HEK293 (cell line): ENCODE results near the gene SIRT7.

Experiments
- CTCF ChIA-PET: fragments of 350-600 bp; formaldehyde crosslinking; extraction: SDS; loops from one replicate; lab custom pipeline; 2021; ENCODE audit warnings: antibody characterized with exemption; lab: Yijun Ruan, JAX
- POLR2A ChIA-PET: fragments of 300-600 bp; formaldehyde crosslinking; extraction: SDS; loops from one replicate; lab custom pipeline; 2020; ENCODE audit warnings: antibody characterized with exemption, inconsistent platforms; lab: Yijun Ruan, JAX
- H3K27ac ChIP-seq: fragments of 200-500 bp; sonication (Bioruptor generic); 2 replicates; pipeline ENCODE4 v1.5.1; 2014; ENCODE audit warnings: low read depth, low read length, control low read depth, inconsistent platforms; ENCODE audit errors: extremely low read depth
- H3K36me3 ChIP-seq, 2 experiments: fragments of 200-500 bp in 1 of 2; sonication (Bioruptor generic) in 1 of 2; 1 replicate in 1 of 2; 2 replicates in 1 of 2; pipeline ENCODE4 v1.5.1; 2014 to 2017; ENCODE audit warnings: inconsistent platforms in 2 of 2, low read length in 2 of 2; ENCODE audit not compliant: control insufficient read depth in 2 of 2, insufficient read depth in 1 of 2
- H3K4me1 ChIP-seq: fragments of 200-500 bp; sonication (Bioruptor generic); 2 replicates; pipeline ENCODE4 v1.5.1; 2014; ENCODE audit warnings: mild to moderate bottlenecking, low read length, inconsistent platforms; ENCODE audit not compliant: control insufficient read depth, insufficient read depth
- H3K4me3 ChIP-seq: 2 replicates; pipeline ENCODE4 v1.5.1; 2011; ENCODE audit warnings: low read depth, mild to moderate bottlenecking, control low read depth, low read length, moderate library complexity
- H3K9me3 ChIP-seq: fragments of 200-500 bp; sonication (Bioruptor generic); 2 replicates; pipeline ENCODE4 v1.5.1; 2014; ENCODE audit warnings: low read depth, low read length, inconsistent platforms; ENCODE audit not compliant: control insufficient read depth, insufficient read depth
- EGR2 ChIP-seq: fragments of 450-650 bp; formaldehyde crosslinking; IDR thresholded peaks from 2 replicates; pipeline ENCODE4 v1.5.1; 2016; ENCODE audit warnings: low read depth, missing biosample characterization, missing genetic modification characterization
- GLIS2 ChIP-seq: fragments of 450-650 bp; formaldehyde crosslinking; IDR thresholded peaks from 2 replicates; pipeline ENCODE4 v1.5.1; 2016; ENCODE audit warnings: missing biosample characterization, missing genetic modification characterization
- SP7 ChIP-seq: fragments of 450-650 bp; formaldehyde crosslinking; IDR thresholded peaks from 2 replicates; pipeline ENCODE4 v1.5.1; 2016; ENCODE audit warnings: missing biosample characterization, missing genetic modification characterization
- TRIM28 ChIP-seq: IDR thresholded peaks from 2 replicates; pipeline ENCODE4 v1.6.1; 2011; ENCODE audit warnings: low read length, control low read depth, borderline replicate concordance
- ZBTB48 ChIP-seq: fragments of 450-650 bp; formaldehyde crosslinking; IDR thresholded peaks from 2 replicates; pipeline ENCODE4 v1.5.1; 2016; ENCODE audit warnings: missing biosample characterization, missing genetic modification characterization
- ZBTB8A ChIP-seq: fragments of 450-650 bp; formaldehyde crosslinking; IDR thresholded peaks from 2 replicates; pipeline ENCODE4 v1.5.1; 2016; ENCODE audit warnings: missing biosample characterization, missing genetic modification characterization
- ZIC2 ChIP-seq: fragments of 450-650 bp; formaldehyde crosslinking; IDR thresholded peaks from 2 replicates; pipeline ENCODE4 v1.5.1; 2016; ENCODE audit warnings: missing biosample characterization, missing genetic modification characterization
- ZNF132 ChIP-seq: fragments of 450-650 bp; formaldehyde crosslinking; IDR thresholded peaks from 2 replicates; pipeline ENCODE4 v1.5.1; 2017; ENCODE audit warnings: missing biosample characterization, missing genetic modification characterization, borderline replicate concordance
- ZNF140 ChIP-seq: fragments of 450-650 bp; formaldehyde crosslinking; IDR thresholded peaks from 2 replicates; pipeline ENCODE4 v1.5.1; 2016; ENCODE audit warnings: missing biosample characterization, missing genetic modification characterization
- ZNF169 ChIP-seq: fragments of 450-650 bp; formaldehyde crosslinking; IDR thresholded peaks from 2 replicates; pipeline ENCODE4 v1.5.1; 2016; ENCODE audit warnings: missing biosample characterization, missing genetic modification characterization
- ZNF239 ChIP-seq: fragments of 450-650 bp; formaldehyde crosslinking; IDR thresholded peaks from 2 replicates; pipeline ENCODE4 v1.5.1; 2016; ENCODE audit warnings: missing biosample characterization, missing genetic modification characterization
- ZNF292 ChIP-seq: fragments of 450-650 bp; formaldehyde crosslinking; IDR thresholded peaks from 2 replicates; pipeline ENCODE4 v1.5.1; 2016; ENCODE audit warnings: low read depth, missing biosample characterization, missing genetic modification characterization, borderline replicate concordance
- ZNF561 ChIP-seq: fragments of 450-650 bp; IDR thresholded peaks from 2 replicates; pipeline ENCODE4 v1.5.1; 2018; ENCODE audit warnings: missing biosample characterization, missing genetic modification characterization, borderline replicate concordance
- ZNF624 ChIP-seq: fragments of 450-650 bp; formaldehyde crosslinking; IDR thresholded peaks from 2 replicates; pipeline ENCODE4 v1.5.1; 2017; ENCODE audit warnings: missing biosample characterization, missing genetic modification characterization
- ZNF654 ChIP-seq: fragments of 450-650 bp; formaldehyde crosslinking; IDR thresholded peaks from 2 replicates; pipeline ENCODE4 v1.5.1; 2016; ENCODE audit warnings: low read depth, missing biosample characterization, missing genetic modification characterization
- ZNF701 ChIP-seq: fragments of 450-650 bp; formaldehyde crosslinking; IDR thresholded peaks from 2 replicates; pipeline ENCODE4 v1.5.1; 2016; ENCODE audit warnings: missing biosample characterization, missing genetic modification characterization
- ZNF791 ChIP-seq: fragments of 450-650 bp; formaldehyde crosslinking; IDR thresholded peaks from 2 replicates; pipeline ENCODE4 v1.5.1; 2016; ENCODE audit warnings: missing biosample characterization, missing genetic modification characterization
- ZNF792 ChIP-seq: fragments of 450-650 bp; formaldehyde crosslinking; IDR thresholded peaks from 2 replicates; pipeline ENCODE4 v1.5.1; 2016; ENCODE audit warnings: missing biosample characterization, missing genetic modification characterization
- TF ChIP-seq, protein P1 (sequence below): fragments of 450-650 bp; formaldehyde crosslinking; IDR thresholded peaks from 2 replicates; pipeline ENCODE4 v1.5.1; 2017; ENCODE audit warnings: missing biosample characterization, missing genetic modification characterization
- TF ChIP-seq, protein P2 (sequence below): fragments of 450-650 bp; formaldehyde crosslinking; IDR thresholded peaks from 2 replicates; pipeline ENCODE4 v1.5.1; 2016; ENCODE audit warnings: missing biosample characterization, missing genetic modification characterization
- TF ChIP-seq, protein P3 (sequence below): fragments of 450-650 bp; formaldehyde crosslinking; IDR thresholded peaks from 2 replicates; pipeline ENCODE4 v1.5.1; 2016; ENCODE audit warnings: missing biosample characterization, missing genetic modification characterization, low read depth

The SIRT7 gene

DNA sequence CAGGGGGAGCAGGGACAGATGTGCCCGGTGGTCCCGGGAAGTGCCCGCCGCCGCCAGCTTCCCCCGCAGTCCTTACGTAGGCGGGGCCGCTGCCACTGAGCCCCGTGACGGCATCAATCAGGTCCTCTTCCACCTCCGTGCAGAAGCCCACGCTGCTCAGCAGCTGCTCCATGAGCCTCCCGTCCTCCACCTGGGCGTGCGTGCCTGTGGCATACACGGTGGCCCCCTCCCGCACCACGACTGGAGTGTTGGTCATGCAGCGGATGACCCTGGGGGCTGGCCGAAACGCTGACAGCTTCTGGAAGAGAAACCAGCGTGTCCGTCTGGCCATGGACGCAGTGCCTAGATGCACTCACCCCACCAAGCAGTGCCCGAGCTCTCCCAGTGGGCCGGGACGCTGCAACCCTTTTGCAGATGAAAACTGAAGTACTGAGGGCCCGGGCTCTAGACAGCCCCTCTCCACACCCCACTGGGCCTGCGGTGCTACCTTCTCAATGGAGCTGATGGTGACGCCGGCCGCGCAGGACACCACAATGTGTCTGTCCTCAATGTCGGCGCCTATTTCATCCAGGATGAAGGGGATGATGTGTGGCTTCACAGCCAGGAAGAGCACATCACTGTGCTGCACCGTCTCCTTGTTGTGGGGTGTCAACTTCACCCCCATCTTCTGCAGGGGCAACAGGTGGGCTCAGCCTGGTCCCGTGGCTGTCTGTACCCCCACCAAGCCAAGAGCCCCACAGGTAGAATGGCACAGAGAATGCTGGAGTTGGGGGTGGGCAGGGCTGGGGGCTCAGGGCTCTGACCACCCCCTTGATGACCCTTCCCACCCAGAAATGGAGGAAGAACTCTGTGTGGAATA, 17.1 kb upstream of the SIRT7 start (continued):
- TF ChIP-seq, protein P1, sequence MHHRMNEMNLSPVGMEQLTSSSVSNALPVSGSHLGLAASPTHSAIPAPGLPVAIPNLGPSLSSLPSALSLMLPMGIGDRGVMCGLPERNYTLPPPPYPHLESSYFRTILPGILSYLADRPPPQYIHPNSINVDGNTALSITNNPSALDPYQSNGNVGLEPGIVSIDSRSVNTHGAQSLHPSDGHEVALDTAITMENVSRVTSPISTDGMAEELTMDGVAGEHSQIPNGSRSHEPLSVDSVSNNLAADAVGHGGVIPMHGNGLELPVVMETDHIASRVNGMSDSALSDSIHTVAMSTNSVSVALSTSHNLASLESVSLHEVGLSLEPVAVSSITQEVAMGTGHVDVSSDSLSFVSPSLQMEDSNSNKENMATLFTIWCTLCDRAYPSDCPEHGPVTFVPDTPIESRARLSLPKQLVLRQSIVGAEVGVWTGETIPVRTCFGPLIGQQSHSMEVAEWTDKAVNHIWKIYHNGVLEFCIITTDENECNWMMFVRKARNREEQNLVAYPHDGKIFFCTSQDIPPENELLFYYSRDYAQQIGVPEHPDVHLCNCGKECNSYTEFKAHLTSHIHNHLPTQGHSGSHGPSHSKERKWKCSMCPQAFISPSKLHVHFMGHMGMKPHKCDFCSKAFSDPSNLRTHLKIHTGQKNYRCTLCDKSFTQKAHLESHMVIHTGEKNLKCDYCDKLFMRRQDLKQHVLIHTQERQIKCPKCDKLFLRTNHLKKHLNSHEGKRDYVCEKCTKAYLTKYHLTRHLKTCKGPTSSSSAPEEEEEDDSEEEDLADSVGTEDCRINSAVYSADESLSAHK (tag by site-specific recombination): no peak
- TF ChIP-seq, protein P2, sequence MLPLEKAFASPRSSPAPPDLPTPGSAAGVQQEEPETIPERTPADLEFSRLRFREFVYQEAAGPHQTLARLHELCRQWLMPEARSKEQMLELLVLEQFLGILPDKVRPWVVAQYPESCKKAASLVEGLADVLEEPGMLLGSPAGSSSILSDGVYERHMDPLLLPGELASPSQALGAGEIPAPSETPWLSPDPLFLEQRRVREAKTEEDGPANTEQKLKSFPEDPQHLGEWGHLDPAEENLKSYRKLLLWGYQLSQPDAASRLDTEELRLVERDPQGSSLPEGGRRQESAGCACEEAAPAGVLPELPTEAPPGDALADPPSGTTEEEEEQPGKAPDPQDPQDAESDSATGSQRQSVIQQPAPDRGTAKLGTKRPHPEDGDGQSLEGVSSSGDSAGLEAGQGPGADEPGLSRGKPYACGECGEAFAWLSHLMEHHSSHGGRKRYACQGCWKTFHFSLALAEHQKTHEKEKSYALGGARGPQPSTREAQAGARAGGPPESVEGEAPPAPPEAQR (tag by site-specific recombination): no peak
- TF ChIP-seq, all 188 proteins: peak for 5

DNA sequence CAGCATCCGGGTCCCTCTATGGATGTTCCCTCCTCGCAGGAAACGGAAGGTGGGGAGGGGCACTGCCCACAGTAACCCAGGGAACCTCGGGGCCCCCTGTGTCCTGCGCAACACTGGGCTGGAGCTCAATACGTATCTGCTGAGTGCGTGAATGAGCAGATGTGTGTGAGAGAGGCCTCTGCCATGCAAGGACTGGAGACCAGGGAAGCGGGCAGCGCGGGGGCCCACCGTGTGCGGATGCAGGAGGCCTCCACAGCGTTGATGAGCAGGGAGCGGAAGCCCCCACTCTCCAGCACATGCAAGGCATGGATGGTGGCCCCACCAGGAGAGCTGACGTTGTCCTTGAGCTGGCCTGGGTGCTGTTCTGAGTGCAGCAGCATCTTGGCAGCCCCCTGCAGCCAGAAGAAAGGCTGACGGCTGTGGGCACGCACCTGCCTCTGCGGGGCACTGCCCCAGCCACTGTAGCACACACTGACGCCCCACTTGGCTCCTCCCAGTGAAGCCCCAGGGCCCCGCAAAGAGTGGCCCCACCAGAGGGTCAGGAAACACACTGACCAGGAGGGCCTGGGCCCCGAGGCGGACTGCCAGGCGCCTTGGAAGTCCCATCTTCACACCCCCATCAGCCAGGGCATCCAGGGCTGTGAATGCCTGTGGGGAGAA, 16.3 kb upstream of the SIRT7 start:
- Histone ChIP-seq H3K9me3 (no peaks in the 10 kb centered on the region), H3K4me3 (no peak overlapping the region), H3K27ac (no peak overlapping the region), H3K4me1 (no peaks in the 10 kb centered on the region; the same call in 1 of the 2 replicates), H3K36me3 (peaks cover 0 to 13% of the 10 kb centered on the region in 2 experiments; a peak in 1 of 3 replicates)
- CTCF ChIA-PET: interaction anchor here (0.6 to 1.0 kb wide), 3 partner anchors 18 to 85 kb away, joined by 3 read pairs; no protein-coding TSS in a partner anchor
- peak; percentile 38; the same call in 1 of the 2 replicates for TF ChIP-seq GLIS2
- 0 out of 2 replicates have a peak, but pooled peaks have one; percentile 21 for TF ChIP-seq ZBTB8A (tag by site-specific recombination)
- 0 out of 2 replicates have a peak, but pooled peaks have one; percentile 19 for TF ChIP-seq ZIC2 (tag by site-specific recombination)
- TF ChIP-seq, protein P3, sequence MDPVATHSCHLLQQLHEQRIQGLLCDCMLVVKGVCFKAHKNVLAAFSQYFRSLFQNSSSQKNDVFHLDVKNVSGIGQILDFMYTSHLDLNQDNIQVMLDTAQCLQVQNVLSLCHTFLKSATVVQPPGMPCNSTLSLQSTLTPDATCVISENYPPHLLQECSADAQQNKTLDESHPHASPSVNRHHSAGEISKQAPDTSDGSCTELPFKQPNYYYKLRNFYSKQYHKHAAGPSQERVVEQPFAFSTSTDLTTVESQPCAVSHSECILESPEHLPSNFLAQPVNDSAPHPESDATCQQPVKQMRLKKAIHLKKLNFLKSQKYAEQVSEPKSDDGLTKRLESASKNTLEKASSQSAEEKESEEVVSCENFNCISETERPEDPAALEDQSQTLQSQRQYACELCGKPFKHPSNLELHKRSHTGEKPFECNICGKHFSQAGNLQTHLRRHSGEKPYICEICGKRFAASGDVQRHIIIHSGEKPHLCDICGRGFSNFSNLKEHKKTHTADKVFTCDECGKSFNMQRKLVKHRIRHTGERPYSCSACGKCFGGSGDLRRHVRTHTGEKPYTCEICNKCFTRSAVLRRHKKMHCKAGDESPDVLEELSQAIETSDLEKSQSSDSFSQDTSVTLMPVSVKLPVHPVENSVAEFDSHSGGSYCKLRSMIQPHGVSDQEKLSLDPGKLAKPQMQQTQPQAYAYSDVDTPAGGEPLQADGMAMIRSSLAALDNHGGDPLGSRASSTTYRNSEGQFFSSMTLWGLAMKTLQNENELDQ (tag by site-specific recombination): no peak
- no peak for TF ChIP-seq ZNF701 (tag by site-specific recombination)
- POLR2A ChIA-PET: interaction anchor here (0.9 to 1.8 kb wide), 2 partner anchors 10 kb away, joined by 3 to 5 read pairs; no protein-coding TSS in a partner anchor

DNA sequence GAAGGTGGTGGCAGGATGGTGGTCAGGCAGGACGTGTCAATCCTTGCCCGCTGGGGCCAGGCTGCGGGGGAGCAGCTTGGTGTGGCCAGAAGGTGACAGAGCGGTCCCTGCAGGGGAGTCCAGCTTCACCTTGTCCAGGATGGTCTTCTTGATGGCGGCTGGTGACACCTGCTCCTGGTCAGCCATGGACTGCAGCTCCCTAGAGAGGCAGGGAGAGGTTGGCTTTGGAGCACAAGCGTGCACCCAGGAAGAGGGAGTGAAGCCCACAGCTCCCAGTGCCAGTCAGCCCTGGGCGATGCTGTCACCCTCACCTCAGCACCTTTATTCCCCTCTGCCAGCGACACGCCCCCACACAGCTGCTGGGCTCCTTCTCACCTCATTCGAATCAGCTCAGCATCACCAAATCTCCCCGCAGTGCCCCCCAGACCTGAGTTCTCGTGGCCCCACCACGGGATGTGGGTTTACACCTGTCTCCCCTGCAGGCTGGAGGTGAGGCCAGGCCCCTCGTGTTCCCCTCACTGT, 15.3 kb upstream of the SIRT7 start:
- Histone ChIP-seq H3K4me3 (no peak overlapping the region), H3K4me1 (no peaks in the 10 kb centered on the region; the same call in 1 of the 2 replicates), H3K27ac (no peak overlapping the region), H3K36me3 (peaks cover 0 to 13% of the 10 kb centered on the region in 2 experiments; a peak in 1 of 3 replicates), H3K9me3 (no peaks in the 10 kb centered on the region)
- ChIA-PET CTCF (interaction anchor here (0.7 kb wide), 1 partner anchor 86 kb away, joined by 3 read pairs; no protein-coding TSS in a partner anchor), POLR2A (interaction anchor here (0.9 to 1.8 kb wide), 2 partner anchors 9 to 11 kb away, joined by 3 to 5 read pairs; no protein-coding TSS in a partner anchor)
- TF ChIP-seq TRIM28 (no peak), EGR2 (tag by site-specific recombination) (peak; percentile 23; the same call in 1 of the 2 replicates), ZNF140 (tag by site-specific recombination) (no peak), ZNF169 (no peak), ZNF624 (tag by site-specific recombination) (no peak), ZNF132 (tag by site-specific recombination) (no peak), ZNF654 (tag by site-specific recombination) (no peak), ZNF239 (tag by site-specific recombination) (no peak), ZNF792 (tag by site-specific recombination) (no peak), GLIS2 (0 out of 2 replicates have a peak, but pooled peaks have one; percentile 28), ZNF292 (tag by site-specific recombination) (no peak), ZBTB48 (tag by site-specific recombination) (no peak), ZNF791 (tag by site-specific recombination) (no peak), ZBTB8A (tag by site-specific recombination) (no peak), ZNF561 (tag by site-specific recombination) (no peak), SP7 (tag by site-specific recombination) (no peak)
